Pons (tissue), 1 donor: ENCODE measurements around the gene GPD2.

Source experiments
- DNase-seq: peaks from one replicate; pipeline ENCODE4 v3.0.0-alpha.2; 2016; ENCODE audit warnings: low spot score

Gene GPD2

DNA sequence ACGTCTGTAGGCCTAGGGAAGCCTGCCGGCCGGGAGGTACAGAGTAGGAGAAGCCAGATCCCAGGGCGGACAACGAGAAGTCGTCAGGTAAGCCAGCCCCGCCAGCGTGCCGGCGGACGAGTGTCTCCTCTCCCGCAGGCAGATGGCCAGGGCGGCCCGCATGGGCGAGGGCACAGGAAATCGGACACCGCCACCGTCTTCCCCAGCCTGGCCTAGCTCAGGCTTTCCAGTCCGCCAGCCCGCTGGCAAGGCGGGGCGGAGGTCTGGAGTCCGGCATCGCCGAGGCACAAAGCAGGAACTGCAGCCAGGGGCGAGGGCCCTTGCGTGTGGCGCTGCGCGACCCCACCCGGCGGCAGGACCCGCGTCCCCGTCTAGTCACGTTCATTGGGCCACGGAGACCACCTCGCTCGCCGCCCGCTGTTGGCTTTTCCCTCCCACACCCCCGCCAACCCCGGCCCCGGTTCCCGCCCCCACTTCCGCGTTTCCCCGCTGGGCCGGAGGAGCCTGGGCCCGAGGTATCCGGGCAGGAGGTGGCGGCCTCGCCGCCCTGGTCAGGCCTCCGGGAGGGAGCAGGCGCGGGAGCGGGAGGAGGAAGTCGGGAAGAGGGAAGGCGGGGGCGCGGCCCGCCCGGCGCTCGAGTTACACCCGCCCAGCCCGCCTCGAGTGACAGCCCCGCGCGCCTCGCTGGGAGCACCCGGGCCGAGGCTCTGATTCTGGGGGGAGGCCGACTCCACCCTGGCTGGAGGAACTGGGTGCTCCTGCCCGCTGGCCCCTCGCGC, at the start of gene GPD2:
Gene GPD2, plus strand, starts transcription at position 662 of the 779 bp plus-strand sequence. CDS start 39,727 bp downstream, outside the sequence.
- peak; percentile 78 for DNase-seq

DNA sequence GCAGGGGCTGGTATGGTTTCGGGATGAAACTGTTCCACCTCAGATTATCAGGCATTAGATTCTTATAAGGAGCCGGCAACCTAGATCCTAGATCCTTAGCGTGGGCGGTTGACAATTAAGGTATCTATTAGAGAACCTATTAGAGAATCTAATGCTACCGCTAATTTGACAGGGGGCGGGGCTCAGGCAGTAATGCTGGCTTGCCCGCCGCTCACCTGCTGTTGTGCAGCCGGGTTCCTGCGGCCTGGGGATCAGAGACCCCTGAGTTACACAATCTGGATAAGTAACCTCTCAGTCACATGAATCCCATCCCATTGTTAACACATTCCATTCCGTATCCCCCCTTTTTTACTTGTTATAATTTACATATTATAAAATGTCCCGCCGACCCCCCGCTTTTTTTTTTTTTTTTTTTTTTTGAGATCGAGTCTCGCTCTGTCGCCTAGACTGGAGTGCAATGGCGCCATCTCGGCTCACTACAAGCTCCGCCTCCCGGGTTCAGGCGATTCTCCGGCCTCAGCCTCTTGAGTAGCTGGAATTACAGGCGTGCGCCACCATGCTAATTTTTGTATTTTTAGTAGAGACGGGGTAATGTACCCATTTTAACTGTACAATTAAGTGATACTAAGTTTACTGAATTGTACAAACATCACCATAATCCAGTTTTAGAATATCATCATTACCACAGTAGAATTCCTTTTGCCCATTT, 42.0 kb upstream of the GPD2 start:
- no peak for DNase-seq

DNA sequence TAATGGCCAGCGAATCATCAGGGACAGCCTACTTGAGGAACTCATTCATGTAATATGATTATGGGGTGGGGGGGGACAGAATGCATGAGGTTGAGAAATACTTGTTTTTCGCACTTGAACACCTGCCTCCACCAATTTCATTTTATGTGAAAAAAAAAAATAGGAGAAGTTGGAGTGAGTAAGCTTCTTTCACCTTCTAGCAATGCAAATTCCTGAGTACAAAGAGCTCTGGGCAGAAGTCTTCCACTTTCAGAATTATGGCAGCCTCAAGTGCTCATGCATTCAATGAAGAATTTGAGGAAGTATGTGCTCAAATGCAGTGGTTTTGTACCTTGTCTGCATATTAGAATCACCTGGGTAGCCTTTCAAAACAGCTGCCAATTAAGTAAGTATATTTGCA, 40.1 kb upstream of the GPD2 start:
- DNase-seq, result peak; percentile 26

- DNase-seq, result no peak
Observed at GRCh38 chr2:156397229-156397628, 39.0 kb upstream of the GPD2 start.

GRCh38 chr2:156398176-156398575, 38.0 kb upstream of the GPD2 start:
- no peak for DNase-seq

DNA sequence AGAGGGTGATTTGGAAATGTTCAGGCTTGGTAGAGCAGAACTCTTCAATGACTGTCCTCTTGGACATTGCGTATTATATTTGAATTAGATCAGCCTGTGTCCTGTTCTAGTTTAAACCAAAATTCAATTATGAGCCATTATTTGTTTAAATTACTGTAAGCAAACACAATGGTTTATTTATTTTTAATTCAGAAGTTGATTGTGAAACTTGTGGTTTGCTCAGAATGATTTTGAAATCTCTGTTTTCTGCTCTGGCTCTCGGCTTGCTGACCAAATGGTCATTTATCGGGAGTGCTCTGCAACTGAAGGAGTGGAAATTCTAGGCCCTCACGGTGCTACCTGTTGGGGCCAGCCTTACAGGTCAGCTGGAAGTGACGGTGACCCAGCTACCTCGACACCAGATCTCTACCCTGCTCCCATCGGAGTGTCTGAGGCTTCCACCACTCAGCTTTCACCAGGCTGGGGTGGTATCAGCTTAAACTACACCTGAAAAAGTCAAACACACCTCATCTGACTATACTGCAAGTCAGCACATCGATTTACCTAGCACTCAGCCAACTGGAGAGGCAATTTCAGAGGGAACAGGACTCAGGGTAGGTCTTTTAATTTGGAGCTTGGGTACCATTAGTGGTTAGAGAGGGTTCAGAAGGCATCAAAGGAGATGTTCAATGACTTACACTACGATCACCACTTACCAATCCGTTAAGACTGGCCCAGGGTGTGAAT, 36.8 kb upstream of the GPD2 start:
- no peak for DNase-seq

GRCh38 chr2:156399950-156400705, 36.1 kb upstream of the GPD2 start:
- peak; percentile 89 for DNase-seq

GRCh38 chr2:156400706-156401678, 35.2 kb upstream of the GPD2 start:
- DNase-seq, result peak; percentile 94

DNA sequence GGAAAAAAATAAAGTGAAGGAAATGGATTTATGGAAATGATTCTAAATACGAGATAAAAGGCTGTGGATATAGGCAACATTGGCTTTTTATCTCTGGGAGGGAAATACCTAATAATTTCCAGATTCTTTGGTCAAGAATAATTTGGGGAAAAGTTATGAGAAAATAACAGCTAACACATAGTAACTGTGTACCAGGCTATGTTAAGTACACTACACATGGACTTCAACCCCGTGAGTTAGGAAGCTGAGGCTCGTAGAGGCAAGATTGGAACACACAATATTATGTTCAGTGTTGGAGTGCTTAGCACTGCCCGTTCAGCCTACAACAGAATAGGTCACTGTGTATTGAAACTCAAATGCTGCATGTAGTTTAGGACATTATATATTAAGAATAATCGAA, 34.3 kb upstream of the GPD2 start:
- peak; percentile 8 for DNase-seq

DNA sequence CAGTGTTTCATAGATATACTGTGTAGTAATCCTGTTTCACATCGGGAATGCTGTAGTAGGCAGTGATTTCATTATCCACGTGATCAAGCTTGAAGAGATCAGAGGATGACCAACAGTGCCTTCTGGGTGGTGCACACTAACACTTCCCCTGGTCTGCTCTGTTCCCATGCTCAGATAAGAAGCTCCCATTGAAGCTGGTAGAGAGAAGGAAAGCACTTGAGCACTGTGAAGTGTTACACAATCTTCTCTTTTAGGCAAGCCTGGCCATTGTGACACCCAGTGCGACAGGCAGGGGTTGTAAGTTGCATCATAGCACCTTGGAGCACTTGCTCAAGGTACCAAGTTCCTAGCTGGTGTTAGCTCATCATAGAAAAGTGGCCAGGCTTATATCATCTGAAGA, 30.6 kb upstream of the GPD2 start:
- DNase-seq, result peak; percentile 36

DNA sequence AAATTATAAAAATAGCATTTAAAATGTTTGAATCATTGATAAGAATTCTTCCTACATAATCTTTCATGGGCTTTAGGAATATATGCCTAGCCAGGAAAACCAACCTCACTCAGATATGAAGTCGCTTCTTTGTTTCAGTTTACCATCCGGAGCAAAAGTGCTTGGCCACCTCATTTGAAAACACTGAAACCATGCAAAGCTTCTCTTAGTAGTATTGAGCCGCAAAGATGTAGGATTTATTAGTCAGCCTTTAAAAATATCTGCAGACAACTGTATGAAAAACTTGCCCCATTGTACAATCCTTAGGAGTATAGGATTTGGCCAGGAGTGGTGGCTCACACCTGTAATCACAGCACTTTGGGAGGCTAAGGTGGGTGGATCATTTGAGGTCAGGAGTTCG, 24.3 kb upstream of the GPD2 start:
- DNase-seq, result no peak

DNA sequence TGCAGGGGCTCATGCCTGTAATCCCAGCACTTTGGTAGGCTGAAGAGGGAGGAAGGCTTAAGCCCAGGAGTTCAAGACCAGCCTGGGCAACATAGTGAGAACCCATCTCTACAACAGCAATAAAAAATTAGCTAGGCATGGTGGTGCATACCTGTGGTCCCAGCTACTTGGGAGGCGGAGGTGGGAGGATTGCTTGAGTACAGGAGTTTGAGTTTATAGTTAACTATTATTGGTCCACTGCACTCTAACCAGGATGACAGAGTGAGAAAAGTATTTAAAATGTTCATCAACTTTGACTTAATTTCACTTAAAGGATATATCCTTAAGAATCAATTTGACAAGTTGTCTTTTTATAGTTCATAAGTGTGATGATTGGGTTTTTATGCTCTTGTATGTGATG, 14.3 kb upstream of the GPD2 start:
- DNase-seq, result no peak

- no peak for DNase-seq
Observed at GRCh38 chr2:156423674-156424282, 12.4 kb upstream of the GPD2 start.

GRCh38 chr2:156427074-156427473, 9.1 kb upstream of the GPD2 start:
- DNase-seq, result no peak

DNA sequence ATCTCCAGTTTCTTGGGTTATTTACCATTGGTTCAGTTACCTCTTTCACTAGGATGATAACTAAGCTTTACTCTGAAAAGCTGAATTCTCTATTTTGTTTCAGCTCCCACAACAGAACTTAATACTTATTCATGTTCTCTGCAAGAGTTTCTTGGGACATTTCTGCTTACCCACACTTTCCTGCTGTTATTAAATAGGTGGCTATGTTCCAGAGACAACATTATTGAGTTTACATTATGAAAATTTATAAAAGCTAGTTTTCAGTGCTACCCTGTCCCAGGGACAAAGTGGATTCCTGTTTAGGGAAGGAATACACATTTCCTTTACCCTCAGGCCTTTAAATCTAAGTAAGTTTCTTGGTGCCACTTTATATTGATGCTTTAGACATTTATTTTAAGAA, 7.0 kb upstream of the GPD2 start:
- DNase-seq, result no peak

DNA sequence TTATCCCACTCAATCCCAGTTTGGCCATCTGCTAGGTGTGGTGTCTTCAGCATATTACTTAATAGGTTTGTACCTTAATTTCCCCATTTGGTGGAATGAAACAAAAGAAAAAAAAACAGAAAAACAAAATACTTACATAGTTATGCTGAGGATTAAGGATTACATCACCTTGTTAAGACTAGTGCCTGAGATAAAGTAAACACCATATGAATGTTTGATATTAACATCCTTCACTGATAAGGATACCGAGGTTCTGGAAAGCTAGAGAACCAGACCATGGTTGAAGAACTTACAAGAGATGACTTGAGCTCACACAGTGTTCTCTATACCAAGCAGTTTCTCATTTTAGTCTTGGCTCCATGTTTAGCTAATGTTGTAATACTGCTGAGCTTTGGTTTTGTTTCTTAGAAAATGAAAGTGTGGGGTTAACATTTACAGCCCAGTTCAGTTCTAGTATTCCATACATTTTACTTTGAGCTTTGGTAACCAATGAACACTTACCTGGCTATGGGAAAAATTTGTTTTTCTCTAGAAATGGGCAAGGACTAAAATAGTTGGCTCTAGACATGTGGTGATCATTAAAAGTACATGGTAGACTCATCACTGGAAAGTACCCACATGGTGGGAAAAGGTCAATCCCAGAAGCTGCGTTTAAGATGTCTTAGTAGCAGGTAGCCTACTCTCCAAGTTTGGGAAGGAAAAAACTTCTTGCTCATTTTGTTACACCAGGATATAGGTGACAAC, 5.8 kb upstream of the GPD2 start:
- DNase-seq, result no peak

DNA sequence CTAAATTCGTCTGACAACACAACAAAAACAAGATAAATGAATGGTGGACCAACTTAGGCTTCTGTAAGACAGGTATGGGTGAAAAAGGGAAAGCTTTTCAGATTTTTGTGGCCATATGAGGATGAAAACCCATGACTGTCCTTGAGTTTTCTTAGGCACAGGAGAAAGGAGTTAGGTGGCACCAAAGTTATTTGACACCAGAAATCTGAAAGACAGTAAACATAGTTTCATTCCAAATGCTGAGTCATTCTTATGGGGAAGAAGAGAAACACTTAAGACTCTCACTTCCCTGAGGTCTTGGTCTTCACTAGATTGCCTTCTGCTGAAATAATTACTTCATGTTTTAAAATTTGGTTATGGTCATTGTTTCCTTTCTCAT, 5.2 kb upstream of the GPD2 start:
- peak; percentile 58 for DNase-seq

DNA sequence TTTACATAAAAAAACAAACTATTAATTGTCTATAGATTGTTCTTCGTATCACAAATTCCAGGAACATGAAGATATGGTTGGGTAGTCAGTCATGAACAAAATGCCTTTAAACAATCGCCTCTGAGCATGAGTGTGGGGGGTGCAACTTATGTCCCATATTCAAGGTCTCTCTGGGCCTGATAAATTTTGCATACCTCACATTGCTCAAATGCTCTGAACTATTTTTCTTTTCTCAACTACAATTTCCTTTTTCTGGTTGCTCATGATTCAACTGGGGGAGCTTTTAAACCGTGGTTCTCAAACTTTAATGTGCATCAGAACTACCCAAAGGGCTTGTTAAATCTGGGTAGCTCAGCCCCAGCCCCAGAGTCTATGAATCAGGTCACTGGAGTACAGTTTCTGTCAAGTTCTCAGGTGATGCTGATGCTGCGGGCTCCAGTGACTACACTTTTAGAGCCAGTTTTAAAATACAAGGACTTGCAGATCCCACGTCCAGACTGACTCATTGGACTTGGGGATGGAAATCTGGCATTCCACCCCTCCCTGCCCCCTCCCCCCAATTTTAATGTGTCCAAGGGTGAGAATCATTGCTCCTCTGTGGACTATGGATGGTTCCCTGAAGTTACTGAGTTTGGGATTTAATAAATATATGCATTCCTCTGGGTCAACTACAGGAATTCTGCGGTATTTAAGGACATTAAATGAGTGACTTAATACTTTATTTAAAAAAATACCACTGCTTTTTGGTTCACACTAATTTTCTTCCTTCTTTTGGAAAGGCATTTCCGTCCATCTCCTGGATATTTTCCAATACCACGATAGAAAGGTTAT, 1.5 kb upstream of the GPD2 start:
- DNase-seq, result no peak

- DNase-seq, result no peak
Observed at GRCh38 chr2:156435396-156435717, 822 bp upstream of the GPD2 start.
